GM08714 (cell line): Measurements from ENCODE around the gene MELK.

ENCODE experiments used
- H3K4me3 ChIP-seq: fragments of 200-500 bp; sonication (Bioruptor generic); 2 replicates; pipeline ENCODE4 v1.5.1; 2014; ENCODE audit warnings: mild to moderate bottlenecking, low read length, inconsistent platforms
- ZNF274 ChIP-seq: IDR thresholded peaks from 2 replicates; pipeline ENCODE4 v1.6.1; 2012; ENCODE audit warnings: mild to moderate bottlenecking, low read depth, low read length

Gene MELK

DNA sequence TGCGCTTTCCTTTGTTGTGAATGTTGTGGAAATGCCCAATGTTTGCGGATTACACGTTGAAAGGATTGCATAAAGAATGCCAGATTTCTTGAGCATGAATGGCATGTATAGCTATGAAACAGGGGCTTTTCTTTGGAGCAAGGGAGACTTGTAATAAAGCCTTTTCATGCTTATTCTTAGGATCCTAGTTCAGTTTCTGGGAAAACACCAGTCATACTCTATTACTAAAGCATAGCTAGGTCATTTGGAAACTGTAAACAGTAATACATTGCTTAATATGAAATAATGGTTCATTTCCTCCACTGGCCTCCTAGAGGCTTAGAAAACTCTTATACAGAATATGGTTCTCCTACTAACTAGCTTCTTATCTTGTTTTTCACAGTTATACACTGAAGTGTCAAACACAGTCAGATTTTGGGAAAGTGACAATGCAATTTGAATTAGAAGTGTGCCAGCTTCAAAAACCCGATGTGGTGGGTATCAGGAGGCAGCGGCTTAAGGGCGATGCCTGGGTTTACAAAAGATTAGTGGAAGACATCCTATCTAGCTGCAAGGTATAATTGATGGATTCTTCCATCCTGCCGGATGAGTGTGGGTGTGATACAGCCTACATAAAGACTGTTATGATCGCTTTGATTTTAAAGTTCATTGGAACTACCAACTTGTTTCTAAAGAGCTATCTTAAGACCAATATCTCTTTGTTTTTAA, 104.2 kb downstream of the MELK start:
- no peak overlapping the region for H3K4me3 ChIP-seq
- TF ChIP-seq ZNF274: no peak

DNA sequence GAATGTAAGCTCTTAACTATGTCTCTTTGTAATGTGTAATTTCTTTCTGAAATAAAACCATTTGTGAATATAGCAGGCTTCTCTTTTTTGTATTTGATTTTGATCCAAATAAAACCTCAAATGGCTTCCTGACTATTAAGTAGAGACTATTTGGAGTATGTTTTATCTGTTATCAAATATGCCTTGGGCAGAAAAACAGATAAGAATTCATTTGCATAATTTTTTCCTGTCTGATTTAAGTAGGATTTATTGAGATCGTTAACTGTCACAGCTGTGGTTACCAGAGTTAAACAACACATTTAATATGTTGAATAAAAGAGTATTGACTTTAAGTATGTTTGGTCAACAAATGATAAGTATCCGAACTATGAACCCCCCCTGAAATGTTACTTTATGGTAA, 104.9 kb downstream of the MELK start:
- no peak for TF ChIP-seq ZNF274
- H3K4me3 ChIP-seq: no peak overlapping the region

DNA sequence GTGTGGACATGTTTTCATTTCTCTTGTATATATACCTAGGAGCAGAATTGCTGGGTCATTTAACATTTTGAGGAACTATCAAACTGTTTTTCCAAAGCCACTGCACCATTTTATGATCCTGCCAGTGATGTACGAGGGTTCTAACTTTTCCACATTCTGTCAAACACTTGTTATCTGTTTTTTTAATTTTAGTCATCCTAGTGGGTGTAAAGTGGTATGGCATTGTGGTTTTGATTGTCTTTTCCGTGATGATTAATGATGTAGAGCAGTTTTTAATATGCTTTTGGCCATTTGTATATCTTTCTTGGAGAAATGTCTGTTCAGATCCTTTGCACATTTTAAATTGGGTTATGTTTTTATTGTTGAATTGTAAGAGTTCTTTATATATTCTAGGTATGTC, 107.0 kb downstream of the MELK start:
- TF ChIP-seq ZNF274: no peak

DNA sequence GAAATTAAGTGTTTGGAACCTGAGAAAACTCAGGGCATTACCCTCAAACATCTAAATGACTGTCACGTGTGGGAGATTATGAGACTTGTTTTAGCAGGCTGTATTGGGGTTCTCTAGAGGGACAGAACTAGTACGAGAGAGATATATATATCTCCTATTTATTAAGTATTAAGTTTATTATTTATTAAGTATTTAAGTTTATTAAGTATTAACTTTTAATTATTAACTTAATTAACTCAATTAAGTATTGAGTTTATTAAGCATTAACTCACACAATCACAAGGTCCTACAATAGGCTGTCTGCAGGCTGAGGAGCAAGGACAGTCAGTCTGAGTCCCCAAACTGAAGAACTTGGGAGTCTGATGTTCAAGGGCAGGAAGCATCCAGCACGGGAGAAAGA, 113.8 kb downstream of the MELK start:
- TF ChIP-seq ZNF274: no peak
- no peak overlapping the region for H3K4me3 ChIP-seq

More for the DNA sequence above, 107.0 kb downstream of the MELK start:
- H3K4me3 ChIP-seq: no peak overlapping the region

DNA sequence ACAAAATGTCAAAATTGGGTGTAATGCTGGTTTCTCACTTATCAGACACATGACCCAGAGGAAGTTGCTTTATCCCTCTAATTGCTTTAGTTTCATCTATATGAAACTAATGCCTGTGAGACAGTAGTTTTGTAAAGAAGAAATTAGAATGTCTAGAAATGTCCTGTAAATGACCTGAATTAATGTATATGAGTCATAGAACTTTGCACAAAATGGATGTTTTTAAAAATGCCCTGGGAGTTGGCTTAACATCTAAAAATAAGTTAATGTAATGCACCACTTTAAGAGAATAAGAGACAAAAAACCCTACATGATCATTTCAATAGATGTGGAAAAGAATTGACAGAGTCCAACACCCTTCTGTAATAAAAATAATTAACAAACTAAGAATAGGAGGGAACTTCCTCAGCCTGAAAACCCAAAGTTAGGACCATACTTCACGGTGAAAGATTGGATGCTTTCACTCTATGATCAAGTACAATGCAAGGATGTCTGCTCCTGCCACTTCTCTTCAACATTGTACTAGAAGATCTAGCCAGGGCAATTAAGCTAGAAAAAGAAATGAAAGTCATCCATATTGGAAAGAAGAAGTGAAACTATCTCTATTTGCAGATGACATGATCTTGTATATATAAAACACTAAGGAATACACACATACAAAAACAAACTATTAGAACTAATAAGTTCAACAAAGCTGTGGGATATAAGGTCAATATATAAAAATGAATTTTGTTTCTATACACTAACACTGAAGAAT, 117.9 kb downstream of the MELK start:
- H3K4me3 ChIP-seq: no peak overlapping the region

DNA sequence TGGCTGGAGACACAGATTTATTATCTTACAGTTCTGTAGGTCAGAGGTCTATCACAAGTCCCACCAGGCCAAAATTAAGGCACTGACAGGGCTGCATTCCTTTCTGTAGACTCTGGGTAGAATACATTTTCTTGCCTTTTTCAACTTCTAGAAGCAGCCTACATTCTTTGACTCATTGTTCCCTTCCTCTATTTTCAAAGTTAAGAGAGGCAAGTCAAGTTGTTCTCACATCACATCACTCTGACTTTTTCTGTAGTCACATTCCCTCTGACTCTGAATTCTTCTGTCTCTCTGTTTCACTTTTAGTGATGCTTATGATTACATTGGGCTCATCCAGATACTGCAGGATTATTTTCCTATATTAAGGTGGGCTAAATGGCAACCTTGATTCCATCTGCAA, 119.0 kb downstream of the MELK start:
- H3K4me3 ChIP-seq: no peak overlapping the region
- no peak for TF ChIP-seq ZNF274

More for the DNA sequence above, 117.9 kb downstream of the MELK start:
- no peak for TF ChIP-seq ZNF274

DNA sequence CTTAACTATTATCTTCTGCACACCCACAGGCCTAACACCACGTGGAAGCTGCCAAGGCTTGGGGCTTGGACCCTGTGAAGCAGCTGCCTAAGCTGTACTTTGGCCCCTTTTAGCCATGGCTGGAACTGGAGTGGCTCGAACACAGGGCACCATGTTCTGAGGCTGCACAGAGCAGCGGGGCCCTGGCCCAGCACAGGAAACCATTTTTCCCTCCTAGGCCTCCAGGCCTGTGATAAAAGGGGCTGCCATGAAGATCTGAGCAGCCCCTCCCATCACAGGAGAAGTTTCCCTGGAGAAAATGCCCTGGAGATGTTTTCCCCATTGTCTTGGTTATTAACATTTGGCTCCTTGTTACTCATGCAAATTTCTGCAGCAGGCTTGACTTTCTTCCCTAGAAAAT, 126.3 kb downstream of the MELK start:
- no peak overlapping the region for H3K4me3 ChIP-seq
- TF ChIP-seq ZNF274: no peak

DNA sequence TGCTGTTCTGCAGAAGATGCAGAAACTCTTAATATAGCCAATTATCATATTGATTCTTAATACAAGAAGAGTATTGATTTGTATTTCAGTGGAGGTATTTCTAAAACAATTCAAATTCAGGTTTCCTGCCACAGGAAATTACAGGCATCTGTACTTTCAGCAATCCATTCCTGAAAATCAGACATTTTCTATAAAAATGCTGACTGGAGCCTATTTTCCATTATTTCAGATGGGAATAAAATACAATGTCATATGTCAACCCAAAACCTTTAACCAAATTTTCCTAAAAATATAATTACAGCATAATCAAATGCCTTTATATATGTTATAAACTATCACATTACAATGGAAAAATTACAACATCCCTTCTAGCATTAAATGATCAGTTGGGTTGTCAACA, 131.5 kb downstream of the MELK start:
- H3K4me3 ChIP-seq: no peak overlapping the region
- no peak for TF ChIP-seq ZNF274

DNA sequence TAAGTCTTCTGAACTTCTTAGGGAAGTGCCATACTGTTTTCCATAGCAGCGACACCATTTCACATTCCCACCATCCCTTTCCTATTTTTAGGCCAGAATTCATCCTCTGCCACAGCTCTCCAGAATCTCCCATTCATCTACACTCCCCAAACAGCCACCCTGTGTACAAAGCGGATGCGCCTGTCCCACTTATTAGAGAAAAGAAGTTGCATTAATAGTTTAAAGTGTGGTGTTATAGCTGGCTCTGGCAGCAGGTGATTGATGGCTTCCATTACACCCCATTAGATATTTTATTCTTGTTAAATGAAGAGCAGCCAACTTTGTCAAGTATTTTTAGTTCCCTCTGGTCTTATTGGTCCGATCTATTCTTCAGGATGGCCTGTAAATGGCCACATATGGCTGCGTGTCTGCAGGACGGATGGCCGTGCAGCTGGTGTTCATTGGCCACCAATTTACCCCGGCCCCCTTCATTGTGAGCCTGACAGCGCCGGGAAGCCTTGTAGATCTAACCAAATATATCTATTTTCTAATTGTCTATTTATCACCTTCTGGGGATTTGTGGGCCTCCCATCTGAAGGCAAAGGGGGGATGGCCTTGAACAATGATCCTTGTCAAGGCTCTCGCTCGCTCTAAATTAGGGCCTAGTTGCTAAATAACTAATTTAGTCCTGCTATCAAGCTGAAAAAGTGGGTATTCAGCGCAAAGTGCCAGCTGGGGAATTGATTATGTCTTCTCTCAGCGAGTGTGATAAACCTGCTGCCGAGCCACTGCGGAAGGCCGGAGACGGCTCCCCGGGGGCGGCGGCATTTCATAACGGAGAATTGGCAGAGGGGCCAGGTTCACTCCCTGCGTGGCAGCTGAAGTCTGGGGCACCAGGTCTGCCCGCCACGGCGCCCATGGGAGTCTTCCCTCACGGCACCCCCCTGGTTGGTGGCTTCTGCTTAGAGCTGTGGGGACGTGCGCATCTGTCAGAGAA, 141.1 kb downstream of the MELK start:
- TF ChIP-seq ZNF274: no peak
- no peak overlapping the region for H3K4me3 ChIP-seq

DNA sequence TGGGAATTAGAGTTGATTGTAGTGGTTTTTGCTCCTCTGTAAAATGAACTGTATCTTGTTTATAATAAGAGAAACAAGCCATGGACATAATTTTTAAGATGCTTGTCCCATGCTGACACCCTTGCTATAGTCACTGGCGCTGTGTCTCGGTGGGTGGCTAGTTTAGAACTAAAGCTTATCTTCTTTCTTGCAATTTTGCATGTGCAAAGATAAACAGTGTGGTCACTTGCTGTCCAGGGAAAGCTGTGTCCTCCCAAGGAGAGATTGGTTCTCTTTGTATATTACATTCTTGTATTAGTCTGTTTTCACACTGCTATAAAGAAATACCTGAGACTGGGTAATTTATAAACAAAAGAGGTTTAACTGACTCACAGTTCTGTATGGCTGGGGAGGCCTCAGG, 143.8 kb downstream of the MELK start:
- no peak for TF ChIP-seq ZNF274
- H3K4me3 ChIP-seq: no peak overlapping the region

DNA sequence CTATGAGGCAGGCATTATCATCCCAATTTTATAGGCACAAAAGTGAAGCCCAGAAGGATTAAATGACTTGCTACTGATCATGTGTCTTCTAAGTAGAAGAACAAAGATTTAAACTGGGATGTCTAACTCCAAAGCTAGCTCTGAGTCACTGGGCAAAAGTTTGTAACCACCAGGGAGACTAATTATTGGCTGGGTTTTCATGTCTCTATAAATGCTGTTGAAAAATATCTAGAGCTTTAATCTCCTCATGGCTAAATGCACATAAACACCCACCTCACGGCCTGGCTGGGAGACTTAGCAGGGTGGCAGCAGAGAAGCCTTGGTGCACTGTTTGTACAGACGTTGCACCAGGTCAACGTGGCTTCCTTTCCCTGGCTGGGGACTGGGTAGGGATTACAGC, 144.6 kb downstream of the MELK start:
- H3K4me3 ChIP-seq: no peak overlapping the region
- no peak for TF ChIP-seq ZNF274

DNA sequence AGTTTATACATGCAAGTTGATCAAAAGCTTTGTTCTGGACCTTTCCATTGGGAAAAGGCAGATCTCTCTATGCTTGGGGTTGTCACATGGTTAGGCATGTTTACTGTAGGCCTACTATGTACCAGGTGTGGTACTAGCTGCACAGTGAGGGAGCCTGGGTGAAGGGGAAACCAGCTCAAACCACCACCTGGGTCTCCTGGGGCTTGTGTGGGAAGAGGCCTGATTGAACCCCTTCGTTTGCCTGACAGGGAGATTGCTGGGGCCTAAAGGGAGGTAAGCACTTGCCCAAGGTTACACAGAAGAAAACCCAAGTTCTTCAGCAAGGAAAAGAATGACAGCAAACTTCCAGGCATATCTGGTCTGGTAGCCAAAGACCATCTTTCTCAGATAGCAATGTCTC, 145.9 kb downstream of the MELK start:
- H3K4me3 ChIP-seq: no peak overlapping the region
- TF ChIP-seq ZNF274: no peak

DNA sequence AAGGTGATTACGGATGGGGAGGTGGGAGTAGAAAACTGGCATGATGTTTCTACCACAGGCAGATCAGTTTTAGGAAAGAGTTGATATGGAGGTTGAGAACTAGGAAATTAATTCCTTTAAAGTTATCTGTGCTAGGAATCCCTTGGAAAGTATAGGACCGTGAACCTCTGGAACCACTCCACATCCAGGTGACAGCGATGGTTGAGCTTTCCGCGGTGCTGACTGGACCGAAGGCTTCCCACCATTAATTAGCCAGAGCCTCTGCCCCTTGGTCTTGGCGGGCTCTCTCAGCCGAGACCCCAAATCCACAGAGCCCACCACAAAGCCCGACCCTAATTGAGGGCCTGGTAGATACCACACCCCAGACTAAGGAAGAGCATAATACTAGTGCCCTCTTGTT, 147.3 kb downstream of the MELK start:
- no peak for TF ChIP-seq ZNF274
- H3K4me3 ChIP-seq: no peak overlapping the region

DNA sequence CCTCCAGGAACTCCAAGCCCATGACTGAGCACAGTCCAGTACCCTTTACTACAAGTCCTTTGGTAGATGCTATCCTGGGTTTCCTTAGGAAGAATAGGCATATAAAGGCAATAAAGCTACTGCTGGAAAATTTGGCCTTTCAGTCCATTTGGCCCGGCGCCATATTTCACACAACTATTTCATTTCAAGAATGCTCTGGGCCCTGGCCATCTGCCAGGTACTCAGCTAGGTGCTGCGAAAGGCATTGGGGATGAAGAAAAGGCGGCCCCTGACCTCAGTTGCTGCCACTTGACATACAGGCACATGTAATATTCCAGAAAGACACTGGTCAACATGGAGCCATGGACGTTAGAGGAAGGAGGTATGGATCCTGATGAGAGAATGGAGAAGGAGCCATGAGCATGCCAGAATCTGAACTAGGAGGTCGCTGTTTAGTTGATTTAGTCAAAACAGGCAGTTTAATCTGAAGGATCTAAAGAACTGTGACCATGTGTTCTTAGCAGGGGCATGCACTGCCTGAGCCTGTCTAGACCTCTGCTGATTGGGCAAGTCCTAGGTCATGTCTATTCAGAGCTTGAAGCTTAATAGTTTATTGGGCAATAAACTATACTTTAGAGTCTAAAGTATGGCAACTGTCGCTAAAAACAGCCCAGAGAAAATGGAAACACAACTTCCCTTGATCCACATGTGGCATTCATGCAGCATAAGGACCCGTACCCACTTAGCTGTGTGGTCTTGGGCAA, 149.3 kb downstream of the MELK start:
- TF ChIP-seq ZNF274: no peak
- no peak overlapping the region for H3K4me3 ChIP-seq
